Measurements from ENCODE around the gene OLFM2. TPM values are rescaled to one million over a fixed set of nuclear protein-coding genes. Genes with fewer than 3 reads are reported as not detected.

The OLFM2 gene
- total RNA-seq, 1 experiment from 2014 or later: 19.9 TPM

- ATAC-seq (no peak), DNase-seq (ENCODE audit: low read depth, low spot score) (no peak)
- intact Hi-C loops (cut with micrococcal nuclease): no loop called here
- no peaks in the 10 kb centered on the region for H4K20me1 ChIP-seq (ENCODE audit: insufficient read depth)
- H3K4me2 ChIP-seq (ENCODE audit: low read length): no peak overlapping the region
- H3K4me1 ChIP-seq (ENCODE audit: control insufficient read depth in 1 of 2, insufficient read depth in 2 of 2, low read length in 2 of 2): peaks cover 0 to 19% of the 10 kb centered on the region in 2 experiments; a peak in 2 of 4 replicates
- no peak overlapping the region for H2AFZ ChIP-seq (ENCODE audit: low read depth, low read length, poor library complexity, severe bottlenecking)
- TF ChIP-seq ELF1 (IDR thresholded peaks at IDR 0.05; ENCODE audit: borderline replicate concordance, low read depth) (no peak), SIN3A (IDR thresholded peaks at IDR 0.05; ENCODE audit: low read depth) (no peak), YY1 (IDR thresholded peaks at IDR 0.05; ENCODE audit: extremely low read depth, insufficient replicate concordance, low read depth, low read length) (no peak), SRF (IDR thresholded peaks at IDR 0.05; ENCODE audit: low read depth) (no peak), REST (IDR thresholded peaks at IDR 0.05; ENCODE audit: low read depth) (no peak), SP1 (IDR thresholded peaks at IDR 0.05; ENCODE audit: low read depth) (no peak), EZH2phosphoT487 (IDR thresholded peaks at IDR 0.05; ENCODE audit: borderline replicate concordance) (no peak), ZFX (IDR thresholded peaks at IDR 0.05) (no peak), EZH2 (IDR thresholded peaks at IDR 0.05) (no peak), CTCF (IDR thresholded peaks at IDR 0.05 in 2 of 3, conservative IDR thresholded peaks at IDR 0.05 in 1 of 3; ENCODE audit: borderline replicate concordance in 1 of 3, insufficient read depth in 1 of 3, low read depth in 2 of 3, low read length in 2 of 3) (no peak), CEBPB (IDR thresholded peaks at IDR 0.05; ENCODE audit: low read depth) (no peak)
- no peaks in the 10 kb centered on the region for H3K27me3 ChIP-seq (ENCODE audit: insufficient read depth, low read length)
- peaks cover 14% of the 10 kb centered on the region; the same call in 1 of the 2 replicates for H3K79me2 ChIP-seq (ENCODE audit: insufficient read depth, low read length)
- no peak overlapping the region for H3K9ac ChIP-seq (ENCODE audit: low read length)
- peaks cover 26 to 27% of the 10 kb centered on the region in 2 experiments; a peak in 3 of 4 replicates for H3K36me3 ChIP-seq (ENCODE audit: control insufficient read depth in 1 of 2, insufficient read depth in 2 of 2, low read length in 2 of 2)
- ChIA-PET POLR2A (no interaction called here), RAD21 (ENCODE audit: low non-redundant PET in 1 of 2, low total read pairs in 2 of 2, uncharacterized antibody in 2 of 2, unreplicated experiment in 2 of 2) (no interaction called here), CTCF (no interaction called here)
- H3K9me3 ChIP-seq (ENCODE audit: control insufficient read depth in 1 of 2, insufficient read depth in 1 of 2, low read depth in 1 of 2, low read length in 2 of 2): no peaks in the 10 kb centered on the region
- no peak overlapping the region for H3K27ac ChIP-seq (ENCODE audit: low read depth, low read length)
- BruUV-seq (replicated peaks): no TSS peak
- no peaks in the 10 kb centered on the region for H3K9me2 ChIP-seq (ENCODE audit: insufficient read depth)
- no peak overlapping the region for H3K4me3 ChIP-seq (replicated peaks in 1 of 2; ENCODE audit: low read depth in 1 of 2, low read length in 2 of 2)
Measured at GRCh38 chr19:9842834-9843625, 93.3 kb downstream of the OLFM2 start.
